ENCODE measurements around the gene RGS16. TPM values are rescaled to one million over a fixed set of nuclear protein-coding genes. Genes with fewer than 3 reads are reported as not detected.

Gene RGS16
- total RNA-seq, 2 donors from 2014 or later, result 1.5 to 1.9 TPM

- no peaks in the 10 kb centered on the region for H3K27me3 ChIP-seq (replicated peaks; ENCODE audit: insufficient read depth)
- intact Hi-C loops (cut with DNase I), result no loop called here
- no peak overlapping the region for H3K27ac ChIP-seq
- no peaks in the 10 kb centered on the region for H3K9me3 ChIP-seq
- no peaks in the 10 kb centered on the region for H3K4me1 ChIP-seq (replicated peaks)
- DNase-seq (ENCODE audit: low spot score), result no peak
- TF ChIP-seq, protein P1, sequence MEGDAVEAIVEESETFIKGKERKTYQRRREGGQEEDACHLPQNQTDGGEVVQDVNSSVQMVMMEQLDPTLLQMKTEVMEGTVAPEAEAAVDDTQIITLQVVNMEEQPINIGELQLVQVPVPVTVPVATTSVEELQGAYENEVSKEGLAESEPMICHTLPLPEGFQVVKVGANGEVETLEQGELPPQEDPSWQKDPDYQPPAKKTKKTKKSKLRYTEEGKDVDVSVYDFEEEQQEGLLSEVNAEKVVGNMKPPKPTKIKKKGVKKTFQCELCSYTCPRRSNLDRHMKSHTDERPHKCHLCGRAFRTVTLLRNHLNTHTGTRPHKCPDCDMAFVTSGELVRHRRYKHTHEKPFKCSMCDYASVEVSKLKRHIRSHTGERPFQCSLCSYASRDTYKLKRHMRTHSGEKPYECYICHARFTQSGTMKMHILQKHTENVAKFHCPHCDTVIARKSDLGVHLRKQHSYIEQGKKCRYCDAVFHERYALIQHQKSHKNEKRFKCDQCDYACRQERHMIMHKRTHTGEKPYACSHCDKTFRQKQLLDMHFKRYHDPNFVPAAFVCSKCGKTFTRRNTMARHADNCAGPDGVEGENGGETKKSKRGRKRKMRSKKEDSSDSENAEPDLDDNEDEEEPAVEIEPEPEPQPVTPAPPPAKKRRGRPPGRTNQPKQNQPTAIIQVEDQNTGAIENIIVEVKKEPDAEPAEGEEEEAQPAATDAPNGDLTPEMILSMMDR (IDR thresholded peaks at IDR 0.05), result no peak
- TF ChIP-seq POLR2A (IDR thresholded peaks at IDR 0.05) (no peak), POLR2AphosphoS5 (IDR thresholded peaks at IDR 0.05) (no peak)
- H3K36me3 ChIP-seq, result no peaks in the 10 kb centered on the region
- no peak overlapping the region for H3K4me3 ChIP-seq
- WGBS, result 87% methylated on average over 6 of the region's 6 CpGs
These were observed 34.1 kb downstream of the RGS16 start for GRCh38 chr1:182569939-182570610.

DNA sequence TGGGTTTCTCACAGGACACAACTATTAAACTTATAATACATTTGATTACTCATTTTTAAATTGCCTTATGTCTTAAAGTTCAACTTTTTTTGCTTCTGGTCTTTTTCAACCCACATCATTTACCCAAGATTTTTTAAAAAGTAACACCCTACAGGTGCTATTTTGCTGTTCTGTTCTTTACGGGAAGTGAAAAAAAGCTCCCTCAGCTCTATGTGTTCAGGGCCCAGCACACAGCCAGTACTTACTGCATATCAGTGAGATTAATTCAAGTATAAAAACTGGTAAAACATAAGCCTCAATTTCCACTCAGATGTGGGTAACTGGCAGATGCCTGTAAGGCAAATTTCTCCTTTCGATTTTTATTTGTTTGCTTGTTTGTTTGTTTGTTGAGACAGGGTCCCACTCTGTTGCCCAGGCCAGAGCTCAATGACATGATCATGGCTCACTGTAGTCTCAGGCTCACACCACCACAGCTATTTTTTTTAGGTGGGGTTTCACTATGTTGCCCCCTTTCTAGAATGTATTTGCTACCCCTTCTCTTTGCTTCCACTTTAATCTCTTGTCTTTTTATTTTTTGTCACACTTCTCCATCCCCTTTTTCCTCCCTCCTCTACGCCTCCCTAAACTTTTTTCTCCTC is 35.4 kb downstream of the RGS16 start:
- H3K4me3 ChIP-seq, result no peak overlapping the region
- H3K4me1 ChIP-seq (replicated peaks), result no peaks in the 10 kb centered on the region
- H3K36me3 ChIP-seq, result no peaks in the 10 kb centered on the region
- no peak for DNase-seq (ENCODE audit: low spot score)
- no peaks in the 10 kb centered on the region for H3K9me3 ChIP-seq
- no peak overlapping the region for H3K27ac ChIP-seq
- intact Hi-C loops (cut with DNase I), result no loop called here
- 85% methylated on average over 3 of the region's 3 CpGs for WGBS
- no peaks in the 10 kb centered on the region for H3K27me3 ChIP-seq (replicated peaks; ENCODE audit: insufficient read depth)
- no peak for TF ChIP-seq POLR2A (IDR thresholded peaks at IDR 0.05)
- no peak for TF ChIP-seq POLR2AphosphoS5 (IDR thresholded peaks at IDR 0.05)
- TF ChIP-seq, protein P1 (IDR thresholded peaks at IDR 0.05), result no peak

DNA sequence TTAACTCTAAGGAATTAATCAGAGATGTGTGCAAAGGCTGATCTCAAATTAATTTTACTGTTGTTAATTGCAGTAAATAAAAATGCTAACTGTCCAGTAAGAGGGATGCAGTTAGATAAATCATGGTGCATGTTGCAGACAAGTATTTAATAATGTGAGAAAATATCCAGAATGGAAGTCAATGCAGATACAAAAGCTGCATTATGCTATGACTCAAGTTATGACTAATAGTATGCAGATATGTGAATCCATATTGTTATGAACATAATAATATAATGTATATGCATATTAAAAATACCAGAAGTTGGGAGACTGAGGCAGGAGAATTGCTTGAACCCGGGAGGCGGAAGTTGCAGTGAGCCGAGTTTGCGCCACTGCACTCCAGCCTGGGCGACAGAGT is 36.6 kb downstream of the RGS16 start:
- WGBS, result 92% methylated on average over 5 of the region's 5 CpGs
- no peaks in the 10 kb centered on the region for H3K9me3 ChIP-seq
- no peaks in the 10 kb centered on the region for H3K36me3 ChIP-seq
- TF ChIP-seq POLR2AphosphoS5 (IDR thresholded peaks at IDR 0.05) (no peak), POLR2A (IDR thresholded peaks at IDR 0.05) (no peak)
- TF ChIP-seq, protein P1 (IDR thresholded peaks at IDR 0.05), result no peak
- H3K27me3 ChIP-seq (replicated peaks; ENCODE audit: insufficient read depth), result no peaks in the 10 kb centered on the region
- no peak overlapping the region for H3K4me3 ChIP-seq
- H3K27ac ChIP-seq, result no peak overlapping the region
- intact Hi-C loops (cut with DNase I), result no loop called here
- no peaks in the 10 kb centered on the region for H3K4me1 ChIP-seq (replicated peaks)
- DNase-seq (ENCODE audit: low spot score), result no peak

DNA sequence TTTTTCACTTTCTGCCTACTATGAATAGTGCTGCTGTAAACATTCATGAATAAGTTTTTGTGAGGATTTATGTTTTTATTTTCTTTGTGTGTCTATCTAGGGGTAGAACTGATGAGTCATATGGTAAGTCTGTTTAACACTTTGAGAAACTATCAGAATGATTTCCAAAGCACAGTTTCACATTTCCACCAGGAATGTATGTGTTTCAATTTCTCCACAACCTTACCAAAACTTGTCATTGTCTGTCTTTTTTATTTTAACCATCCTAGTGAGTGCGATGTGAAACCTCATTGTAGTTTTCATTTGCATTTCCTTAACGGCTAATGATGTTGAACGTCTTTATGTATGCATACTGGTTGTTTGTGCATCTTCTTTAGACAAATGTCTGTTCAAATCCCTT is 38.7 kb downstream of the RGS16 start:
- H3K27ac ChIP-seq, result no peak overlapping the region
- no peaks in the 10 kb centered on the region for H3K9me3 ChIP-seq
- DNase-seq (ENCODE audit: low spot score), result no peak
- WGBS, result 91% methylated on average over 3 of the region's 3 CpGs
- TF ChIP-seq POLR2AphosphoS5 (IDR thresholded peaks at IDR 0.05) (no peak), POLR2A (IDR thresholded peaks at IDR 0.05) (no peak)
- TF ChIP-seq, protein P1 (IDR thresholded peaks at IDR 0.05), result no peak
- intact Hi-C loops (cut with DNase I), result no loop called here
- H3K4me1 ChIP-seq (replicated peaks), result no peaks in the 10 kb centered on the region
- H3K4me3 ChIP-seq, result no peak overlapping the region
- no peaks in the 10 kb centered on the region for H3K27me3 ChIP-seq (replicated peaks; ENCODE audit: insufficient read depth)
- H3K36me3 ChIP-seq, result no peaks in the 10 kb centered on the region

Measured in prostate gland (tissue), 2 donors.